GM19397 (cell line): ENCODE results near the gene NCK2.
"Not testable (repeated sequence)": the region's sequence is repeated elsewhere in the genome, so short reads cannot be mapped to it uniquely, and the experiment has no call there.

Source experiments
- ATAC-seq: cut with Tn5 transposase; IDR thresholded peaks from one replicate; pipeline ENCODE4 v1.9.1; 2021; ENCODE audit warnings: mild to moderate bottlenecking, moderate library complexity; ENCODE audit not compliant: unreplicated experiment

The NCK2 gene

GRCh38 chr2:105754011-105754410 lies 9.3 kb downstream of the NCK2 start:
- ATAC-seq: no peak

- ATAC-seq: no peak
Measured at GRCh38 chr2:105754994-105755393, 10.3 kb downstream of the NCK2 start.

GRCh38 chr2:105755895-105756294 lies 11.2 kb downstream of the NCK2 start:
- no peak for ATAC-seq

- ATAC-seq: no peak
Measured at GRCh38 chr2:105756435-105756834, 11.7 kb downstream of the NCK2 start.

- ATAC-seq: not testable (repeated sequence)
Measured at GRCh38 chr2:105756865-105757264, 12.2 kb downstream of the NCK2 start.

- no peak for ATAC-seq
Measured at GRCh38 chr2:105757433-105757832, 12.7 kb downstream of the NCK2 start.

- no peak for ATAC-seq
Measured at GRCh38 chr2:105760191-105760590, 15.5 kb downstream of the NCK2 start.

GRCh38 chr2:105760639-105761337 lies 16.1 kb downstream of the NCK2 start:
- no peak for ATAC-seq

GRCh38 chr2:105761931-105762515 lies 17.3 kb downstream of the NCK2 start:
- ATAC-seq: no peak

GRCh38 chr2:105763076-105763475 lies 18.4 kb downstream of the NCK2 start:
- ATAC-seq: no peak

- no peak for ATAC-seq
Measured at GRCh38 chr2:105764059-105764458, 19.3 kb downstream of the NCK2 start.

GRCh38 chr2:105765415-105766299 lies 20.9 kb downstream of the NCK2 start:
- no peak for ATAC-seq

- no peak for ATAC-seq
Measured at GRCh38 chr2:105766300-105766866, 21.7 kb downstream of the NCK2 start.

- no peak for ATAC-seq
Measured at GRCh38 chr2:105768176-105768575, 23.5 kb downstream of the NCK2 start.

- no peak for ATAC-seq
Measured at GRCh38 chr2:105768961-105769452, 24.3 kb downstream of the NCK2 start.

GRCh38 chr2:105769504-105769903 lies 24.8 kb downstream of the NCK2 start:
- no peak for ATAC-seq

- no peak for ATAC-seq
Measured at GRCh38 chr2:105770149-105770548, 25.4 kb downstream of the NCK2 start.

GRCh38 chr2:105771291-105771690 lies 26.6 kb downstream of the NCK2 start:
- ATAC-seq: not testable (repeated sequence)

- no peak for ATAC-seq
Measured at GRCh38 chr2:105771836-105772235, 27.1 kb downstream of the NCK2 start.

- no peak for ATAC-seq
Measured at GRCh38 chr2:105772362-105772761, 27.6 kb downstream of the NCK2 start.

- no peak for ATAC-seq
Measured at GRCh38 chr2:105773568-105773967, 28.9 kb downstream of the NCK2 start.
